Prostate gland (tissue), 2 donors: ENCODE results near the gene ZNF664.

Source experiments
- CTCF ChIP-seq, 4 experiments: fragments of 200-600 bp in 2 of 4; fragments of 450-650 bp in 2 of 4; sonication (generic) in 2 of 4; IDR thresholded peaks; 1 replicate in 3 of 4; 2 replicates in 1 of 4; pipeline ENCODE4 v1.5.1; 2016 to 2019; ENCODE audit warnings: antibody characterized with exemption in 4 of 4, mild to moderate bottlenecking in 2 of 4, moderate library complexity in 2 of 4
- POLR2AphosphoS5 ChIP-seq: sonication (generic); formaldehyde crosslinking; IDR thresholded peaks from one replicate; pipeline ENCODE4 v1.6.1; 2017; ENCODE audit warnings: antibody characterized with exemption

- TF ChIP-seq POLR2AphosphoS5, result no peak
- peak; percentile 57 to 75 (median 67) for TF ChIP-seq CTCF (IDR thresholded peaks at IDR 0.05)
Measured at GRCh38 chr12:124032265-124032886, 59.4 kb downstream of the ZNF664 start.
